WI38 (cell line): ENCODE measurements around the gene SLC8B1.

Experiments
- H3K4me3 ChIP-seq: 2 replicates; pipeline ENCODE4 v1.5.1; 2011; ENCODE audit warnings: low read depth, mild to moderate bottlenecking, control low read depth, low read length
- CTCF ChIP-seq: IDR thresholded peaks from 2 replicates; pipeline ENCODE4 v1.5.1; 2012; ENCODE audit warnings: low read depth, mild to moderate bottlenecking, control low read depth, low read length

Gene SLC8B1

GRCh38 chr12:113348849-113349536, 14.1 kb upstream of the SLC8B1 start:
- TF ChIP-seq CTCF, result no peak
- no peak overlapping the region for H3K4me3 ChIP-seq

- no peak overlapping the region for H3K4me3 ChIP-seq
- TF ChIP-seq CTCF, result no peak
Measured at GRCh38 chr12:113347892-113348291, 13.0 kb upstream of the SLC8B1 start.

- no peak for TF ChIP-seq CTCF
- H3K4me3 ChIP-seq, result no peak overlapping the region
Measured at GRCh38 chr12:113347107-113347506, 12.2 kb upstream of the SLC8B1 start.

GRCh38 chr12:113346353-113346752, 11.4 kb upstream of the SLC8B1 start:
- no peak overlapping the region for H3K4me3 ChIP-seq
- no peak for TF ChIP-seq CTCF

- no peak overlapping the region for H3K4me3 ChIP-seq
- no peak for TF ChIP-seq CTCF
Measured at GRCh38 chr12:113345318-113345717, 10.4 kb upstream of the SLC8B1 start.

- TF ChIP-seq CTCF, result no peak
- H3K4me3 ChIP-seq, result no peak overlapping the region
Measured at GRCh38 chr12:113341535-113341934, 6.6 kb upstream of the SLC8B1 start.

- no peak overlapping the region for H3K4me3 ChIP-seq
Measured at GRCh38 chr12:113340061-113340460, 5.2 kb upstream of the SLC8B1 start.

More at GRCh38 chr12:113340061-113340460, 5.2 kb upstream of the SLC8B1 start:
- no peak for TF ChIP-seq CTCF
